NCI-H2227 (cell line): ENCODE data around the gene TBRG1.
A peak's percentile ranks its signal among the peaks of the same experiment; 100 is the strongest.

ENCODE experiments used
- DNase-seq: peaks from one replicate; lab custom pipeline; 2025; ENCODE audit not compliant: unreplicated experiment; lab: John Stamatoyannopoulos, UW

Gene TBRG1

GRCh38 chr11:124658501-124658900, 35.8 kb downstream of the TBRG1 start:
- no peak for DNase-seq

- DNase-seq: no peak
Measured at GRCh38 chr11:124658986-124659385, 36.3 kb downstream of the TBRG1 start.

GRCh38 chr11:124661553-124661952, 38.9 kb downstream of the TBRG1 start:
- DNase-seq: no peak

GRCh38 chr11:124662106-124662505, 39.4 kb downstream of the TBRG1 start:
- no peak for DNase-seq

- no peak for DNase-seq
Measured at GRCh38 chr11:124663861-124664260, 41.2 kb downstream of the TBRG1 start.

- DNase-seq: no peak
Measured at GRCh38 chr11:124667601-124668000, 44.9 kb downstream of the TBRG1 start.

GRCh38 chr11:124669193-124669592, 46.5 kb downstream of the TBRG1 start:
- DNase-seq: peak; percentile 29

- DNase-seq: peak; percentile 43
Measured at GRCh38 chr11:124670732-124671131, 48.1 kb downstream of the TBRG1 start.

GRCh38 chr11:124672536-124673215, 50.0 kb downstream of the TBRG1 start:
- no peak for DNase-seq

- DNase-seq: peak; percentile 92
Measured at GRCh38 chr11:124673333-124674167, 50.9 kb downstream of the TBRG1 start, which contains the start of the genes SIAE and SPA17. TSS of gene SIAE (minus strand) at chr11:124673739. CDS start at chr11:124673708, 31 bp downstream. TSS of gene SPA17 (plus strand) at chr11:124673904. CDS start at chr11:124675265, 1,361 bp downstream.

- no peak for DNase-seq
Measured at GRCh38 chr11:124674168-124674517, 51.5 kb downstream of the TBRG1 start.

GRCh38 chr11:124674571-124674970, 51.9 kb downstream of the TBRG1 start:
- peak; percentile 19 for DNase-seq

GRCh38 chr11:124676386-124676785, 53.7 kb downstream of the TBRG1 start:
- DNase-seq: no peak

- no peak for DNase-seq
Measured at GRCh38 chr11:124678416-124678815, 55.8 kb downstream of the TBRG1 start.

- DNase-seq: no peak
Measured at GRCh38 chr11:124681421-124681820, 58.8 kb downstream of the TBRG1 start.

GRCh38 chr11:124682443-124682842, 59.8 kb downstream of the TBRG1 start:
- peak; percentile 1 for DNase-seq
